GM21717 (cell line): ENCODE data around the gene DFFB.
A peak's percentile ranks its signal among the peaks of the same experiment; 100 is the strongest.
"Not testable (repeated sequence)": the region's sequence is repeated elsewhere in the genome, so short reads cannot be mapped to it uniquely, and the experiment has no call there.

ENCODE experiments used
- ATAC-seq: cut with Tn5 transposase; IDR thresholded peaks from one replicate; pipeline ENCODE4 v1.9.1; 2021; ENCODE audit warnings: mild to moderate bottlenecking, moderate library complexity; ENCODE audit not compliant: unreplicated experiment

DFFB gene, protein sequence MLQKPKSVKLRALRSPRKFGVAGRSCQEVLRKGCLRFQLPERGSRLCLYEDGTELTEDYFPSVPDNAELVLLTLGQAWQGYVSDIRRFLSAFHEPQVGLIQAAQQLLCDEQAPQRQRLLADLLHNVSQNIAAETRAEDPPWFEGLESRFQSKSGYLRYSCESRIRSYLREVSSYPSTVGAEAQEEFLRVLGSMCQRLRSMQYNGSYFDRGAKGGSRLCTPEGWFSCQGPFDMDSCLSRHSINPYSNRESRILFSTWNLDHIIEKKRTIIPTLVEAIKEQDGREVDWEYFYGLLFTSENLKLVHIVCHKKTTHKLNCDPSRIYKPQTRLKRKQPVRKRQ

DNA sequence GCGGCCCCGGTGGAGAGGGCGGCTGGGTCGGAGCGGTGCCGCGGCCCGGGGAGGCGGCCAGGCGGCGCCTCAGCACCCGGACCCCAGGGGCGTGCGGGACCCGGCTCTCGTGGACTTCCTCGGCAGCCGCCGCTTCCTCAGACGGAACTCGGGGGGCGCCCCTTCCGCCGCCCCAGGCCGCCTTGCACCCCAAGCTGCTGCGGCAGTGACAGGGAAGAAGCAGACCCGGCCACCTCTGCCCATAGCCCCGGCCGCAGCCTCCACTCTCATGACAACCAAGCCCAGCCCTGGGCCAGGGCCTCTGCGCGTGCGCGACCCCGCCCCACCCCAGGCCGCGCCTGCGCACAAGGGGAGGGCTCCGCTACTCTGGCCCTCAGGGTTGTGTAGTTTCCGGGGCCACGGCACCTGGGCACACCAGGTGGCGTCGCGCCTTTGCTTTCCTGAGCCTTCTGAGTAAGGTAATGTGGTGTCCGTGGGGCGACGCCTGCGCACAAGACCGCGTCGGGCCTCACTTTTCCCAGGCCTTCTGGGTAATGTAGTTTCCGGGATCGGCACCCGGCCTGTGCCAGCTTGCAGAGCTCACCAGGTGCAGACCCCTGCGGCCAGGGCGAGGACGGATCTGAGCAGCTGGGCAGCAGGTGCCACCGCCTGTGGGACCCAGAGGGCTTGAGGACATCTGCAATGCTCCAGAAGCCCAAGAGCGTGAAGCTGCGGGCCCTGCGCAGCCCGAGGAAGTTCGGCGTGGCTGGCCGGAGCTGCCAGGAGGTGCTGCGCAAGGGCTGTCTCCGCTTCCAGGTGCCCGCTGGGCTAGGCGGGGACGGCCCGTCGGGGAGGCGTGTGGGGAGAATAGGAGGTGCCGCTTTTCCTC lies at the start of gene DFFB, which contains the start of gene CEP104:
TSS of gene DFFB (plus strand) at position 554 of the 868 bp plus-strand sequence. CDS start at position 682, 128 bp downstream.
TSS of gene CEP104 (minus strand) at position 289 of the 868 bp plus-strand sequence. CDS start 4,804 bp downstream, outside the sequence.
- peak; percentile 93 for ATAC-seq

DNA sequence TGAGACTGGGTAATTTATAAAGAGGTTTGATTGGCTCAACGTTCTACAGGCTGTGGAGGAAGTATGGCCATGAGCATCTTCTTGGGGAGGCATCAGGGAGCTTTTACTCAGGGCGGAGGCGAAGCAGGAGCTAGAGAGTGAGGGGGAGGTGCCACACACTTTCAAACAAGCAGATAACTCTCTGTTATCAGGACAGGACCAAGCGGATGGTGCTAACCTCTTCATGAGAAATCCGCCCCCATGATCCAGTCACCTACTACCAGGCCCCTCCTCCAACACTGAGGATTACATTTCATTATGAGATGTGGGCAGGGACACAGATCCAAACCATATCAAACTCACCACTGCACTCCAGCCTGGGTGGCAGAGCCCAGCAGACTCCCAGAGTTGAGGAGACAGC lies 49.5 kb upstream of the DFFB start:
- ATAC-seq, result no peak

DNA sequence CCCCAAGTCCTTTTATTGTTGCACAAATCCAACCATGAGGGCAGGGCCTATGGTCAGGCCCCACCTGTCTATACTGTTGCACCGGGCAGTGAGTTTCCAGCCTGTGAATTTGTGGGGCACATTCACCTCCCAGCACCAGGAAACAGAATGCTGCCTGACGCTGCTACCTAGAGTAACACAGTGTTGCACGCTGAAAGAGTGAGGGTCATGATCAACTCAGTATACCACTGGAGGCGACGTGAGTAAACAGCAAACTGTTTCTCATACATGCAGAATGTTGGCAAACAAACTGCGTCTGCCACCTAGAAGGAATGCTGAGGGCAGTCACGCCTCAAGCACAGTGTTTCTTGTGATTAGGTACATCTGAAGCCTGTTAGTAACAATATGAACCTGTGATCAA lies 47.6 kb upstream of the DFFB start:
- no peak for ATAC-seq

DNA sequence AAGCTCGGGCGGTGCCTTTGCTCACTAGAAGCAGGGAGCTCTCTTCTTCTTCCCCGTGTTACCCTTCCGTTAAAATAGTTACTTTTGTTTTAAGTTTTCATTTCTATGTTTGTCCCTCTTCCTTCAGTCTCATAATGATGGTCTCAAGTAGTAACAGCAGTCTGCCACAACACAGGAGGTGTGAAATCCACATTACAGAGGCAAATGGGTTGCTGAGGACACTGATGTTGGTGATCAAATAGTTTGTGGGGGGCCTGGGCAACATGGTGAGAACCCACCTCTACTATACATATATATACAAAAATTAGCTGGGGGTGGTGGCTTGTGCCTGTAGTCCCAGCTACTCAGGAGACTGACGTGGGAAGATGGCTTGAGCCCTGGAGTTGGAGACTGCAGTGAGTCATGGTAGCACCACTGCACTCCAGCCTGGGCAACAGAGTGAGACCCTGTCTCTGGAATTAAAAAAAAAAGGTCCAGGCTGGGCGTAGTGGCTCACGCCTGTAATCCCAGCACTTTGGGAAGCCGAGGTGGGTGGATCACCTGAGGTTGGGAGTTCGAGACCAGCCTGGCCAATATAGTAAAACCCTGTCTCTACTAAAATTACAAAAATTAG lies 47.0 kb upstream of the DFFB start:
- ATAC-seq, result not testable (repeated sequence)

DNA sequence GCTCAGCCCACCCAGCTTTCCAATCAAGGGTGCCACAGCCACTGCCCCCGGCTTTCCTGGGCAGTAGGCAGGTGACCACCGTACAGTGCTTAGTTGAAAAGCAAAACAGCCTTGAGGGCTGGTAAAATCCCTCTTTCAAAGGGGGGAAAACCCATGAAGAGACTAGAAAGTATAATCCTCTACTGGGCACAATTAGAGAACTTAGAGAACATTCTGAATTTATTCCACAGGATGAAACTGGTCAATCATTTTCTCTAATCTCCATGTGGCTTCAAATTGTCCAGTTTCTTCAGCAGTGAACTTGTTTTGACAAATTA lies 45.7 kb upstream of the DFFB start:
- ATAC-seq, result no peak

DNA sequence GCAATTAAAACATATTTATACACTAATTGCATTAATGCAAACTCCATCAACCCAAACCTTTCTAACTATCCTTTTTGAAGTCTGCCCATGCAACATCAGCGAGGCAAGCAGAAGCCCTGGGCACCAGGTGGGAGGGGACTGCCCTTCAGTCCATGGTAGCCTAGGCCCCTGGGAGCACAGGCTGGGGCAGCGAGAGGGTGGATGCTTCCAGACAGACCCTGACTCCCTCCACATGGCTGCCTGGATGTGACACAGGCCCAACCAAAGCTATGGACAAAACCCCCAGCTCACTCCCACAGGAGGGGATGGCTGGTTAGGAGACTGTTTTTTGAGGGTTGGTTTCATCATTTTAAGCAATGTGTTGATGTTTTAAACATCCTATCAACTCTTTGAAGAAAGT lies 43.2 kb upstream of the DFFB start:
- ATAC-seq, result no peak

DNA sequence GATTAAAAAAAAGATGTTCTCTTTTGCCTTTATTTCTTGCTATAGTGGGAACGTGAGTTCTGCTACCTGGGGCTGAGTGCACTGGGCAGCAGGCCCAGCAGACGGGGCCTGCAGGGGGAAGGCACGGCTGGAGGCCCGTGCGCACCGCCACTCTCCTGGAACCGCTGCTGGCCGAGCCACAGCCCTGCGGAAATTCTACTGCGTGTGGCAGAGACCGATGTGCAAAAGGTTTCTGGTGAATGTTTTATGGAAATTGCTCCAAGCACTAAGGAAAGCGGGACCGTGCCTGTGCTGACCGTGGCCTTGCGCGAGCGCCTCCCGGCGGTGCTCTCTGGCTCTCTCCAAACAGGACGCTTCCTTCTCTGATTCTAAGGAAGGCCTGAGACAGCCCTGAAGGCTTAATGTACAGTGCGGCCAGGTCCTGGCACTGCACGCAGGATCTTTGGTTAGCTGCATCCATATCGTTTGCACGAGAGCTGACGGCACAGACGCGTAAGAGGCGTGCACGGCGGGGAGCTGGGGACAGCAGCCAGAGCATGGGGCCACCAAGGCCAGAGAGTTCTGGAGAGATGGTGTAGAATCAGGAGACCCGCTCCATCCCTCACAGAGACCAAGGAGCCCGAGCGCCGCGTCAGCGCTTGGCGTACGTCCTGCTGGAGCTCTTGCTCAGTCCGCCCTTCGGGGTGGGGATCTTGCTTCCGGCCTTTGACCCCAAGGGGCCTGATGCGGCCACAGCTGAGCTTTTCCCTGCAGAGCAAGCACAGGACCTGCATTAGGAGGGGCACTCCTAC lies 42.3 kb upstream of the DFFB start:
- ATAC-seq, result no peak

DNA sequence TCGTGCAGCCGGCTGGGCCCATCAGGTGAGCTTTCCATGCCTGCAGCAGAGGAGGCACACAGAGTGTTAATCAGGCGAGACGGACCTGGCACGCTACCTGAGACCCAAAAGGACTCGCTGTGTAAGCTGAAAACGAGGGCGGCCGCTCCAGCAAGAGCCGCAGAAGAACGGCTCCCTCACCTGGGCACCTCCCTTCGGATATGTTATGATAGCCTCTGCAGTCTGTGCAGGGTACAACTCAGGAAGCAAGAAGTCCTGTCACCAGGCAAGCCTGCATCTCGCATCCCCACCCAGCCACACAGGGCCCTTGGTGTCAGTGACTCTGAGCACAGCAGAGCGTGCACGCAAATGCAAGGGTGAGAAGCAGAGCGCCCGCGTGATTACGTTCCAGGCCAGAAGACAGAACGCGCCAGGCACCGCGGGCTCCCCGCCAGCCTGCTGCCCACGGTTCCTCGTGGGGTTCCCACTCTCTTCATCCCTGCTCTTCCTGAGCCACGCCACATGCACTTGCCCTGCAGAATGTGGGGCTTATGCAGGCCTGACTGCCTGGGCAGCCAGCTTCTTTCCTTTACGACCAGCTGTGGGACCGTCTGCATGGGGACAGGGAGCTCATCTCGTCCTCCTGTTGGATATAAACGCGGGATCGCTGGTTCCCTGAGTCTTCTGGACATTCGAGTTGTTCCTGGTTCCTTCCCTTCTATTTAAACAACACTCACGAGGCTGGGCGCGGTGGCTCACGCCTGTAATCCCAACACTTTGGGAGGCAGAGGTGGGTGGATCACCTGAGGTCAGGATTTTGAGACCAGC lies 40.7 kb upstream of the DFFB start:
- no peak for ATAC-seq

DNA sequence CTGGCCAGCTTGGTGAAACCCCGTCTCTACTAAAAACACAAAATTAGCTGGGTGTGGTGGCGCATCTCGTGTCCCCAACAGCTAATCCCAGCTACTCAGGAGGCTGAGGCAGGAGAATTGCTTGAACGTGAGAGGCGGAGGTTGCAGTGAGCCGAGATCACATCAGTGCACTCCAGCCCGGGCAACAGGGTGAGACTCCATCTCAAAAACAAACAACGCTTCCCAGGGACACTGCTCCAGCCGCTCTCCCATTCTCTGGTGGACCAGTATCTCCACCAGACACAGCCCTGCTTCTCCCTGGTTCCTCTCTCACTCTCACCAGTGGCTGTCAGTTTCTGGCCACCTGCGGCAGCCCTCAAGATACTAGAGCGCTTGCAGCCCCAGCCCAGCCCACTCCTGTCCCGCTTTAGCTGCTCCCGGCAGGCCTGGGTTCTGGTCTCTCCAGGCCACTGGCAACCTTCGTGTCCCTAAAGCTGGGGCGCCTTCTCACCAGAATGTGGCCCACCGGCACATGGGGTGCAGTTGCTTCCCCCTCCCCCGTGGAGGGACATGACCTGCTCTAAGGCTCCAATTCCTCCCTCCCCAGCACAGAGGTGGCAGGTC lies 40.0 kb upstream of the DFFB start:
- ATAC-seq, result no peak

DNA sequence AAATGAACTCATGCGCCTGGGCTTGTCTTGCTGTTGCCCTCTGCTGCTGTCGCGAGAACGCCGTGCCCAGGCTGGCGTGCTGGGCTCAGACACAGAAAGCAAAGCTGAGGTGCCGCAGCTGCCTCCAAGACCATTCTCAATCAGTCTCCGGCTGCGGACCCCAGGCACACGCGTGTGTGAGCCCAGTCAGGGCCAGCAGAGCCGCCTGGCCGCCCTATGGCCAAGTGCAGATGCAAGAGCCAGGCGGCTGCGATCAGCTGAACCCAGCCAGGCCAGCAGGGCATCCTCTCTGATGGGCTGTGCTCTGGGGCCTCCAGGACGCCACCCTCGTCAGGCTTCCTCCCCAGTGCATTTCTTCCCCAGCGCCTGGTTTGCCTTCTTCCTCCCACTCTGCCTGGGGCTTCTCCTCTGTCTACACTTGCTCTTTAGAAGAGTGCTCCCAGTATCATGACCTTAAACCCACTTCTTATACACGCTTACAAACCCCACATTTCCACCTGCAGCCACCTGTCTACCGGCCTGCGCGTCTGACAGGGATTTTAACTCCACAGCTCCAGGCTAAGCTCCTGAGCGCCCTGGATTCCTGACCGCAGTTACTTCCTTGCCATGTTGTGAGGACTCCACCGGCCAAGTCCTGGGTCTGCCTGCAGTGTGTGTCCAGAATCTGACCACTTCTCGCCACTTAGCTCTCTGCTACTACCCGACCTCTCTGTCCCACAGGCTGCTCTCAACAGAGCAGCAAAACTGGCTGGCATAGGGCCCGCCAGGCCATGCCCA lies 39.3 kb upstream of the DFFB start:
- no peak for ATAC-seq

DNA sequence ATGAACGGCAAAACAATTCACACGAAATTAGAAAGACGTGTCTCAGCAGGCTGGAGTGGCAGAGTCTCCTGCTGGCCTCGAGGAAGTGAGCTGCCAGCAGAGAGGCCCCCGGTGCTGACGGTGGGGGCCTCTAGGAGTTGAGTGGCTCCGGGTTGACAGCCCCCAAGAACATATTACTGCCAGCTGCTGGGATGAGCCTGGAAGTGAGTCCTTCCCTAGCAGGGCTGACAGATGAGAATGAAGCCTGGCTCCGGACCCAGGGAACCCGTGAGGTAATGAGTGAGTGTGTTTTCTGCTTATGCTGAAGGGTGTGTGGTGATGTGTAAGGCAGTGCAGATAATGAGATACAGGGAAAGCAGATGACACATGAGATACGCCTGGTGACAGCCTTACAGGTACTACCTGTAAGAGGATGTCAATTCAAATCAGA lies 37.5 kb upstream of the DFFB start:
- no peak for ATAC-seq

DNA sequence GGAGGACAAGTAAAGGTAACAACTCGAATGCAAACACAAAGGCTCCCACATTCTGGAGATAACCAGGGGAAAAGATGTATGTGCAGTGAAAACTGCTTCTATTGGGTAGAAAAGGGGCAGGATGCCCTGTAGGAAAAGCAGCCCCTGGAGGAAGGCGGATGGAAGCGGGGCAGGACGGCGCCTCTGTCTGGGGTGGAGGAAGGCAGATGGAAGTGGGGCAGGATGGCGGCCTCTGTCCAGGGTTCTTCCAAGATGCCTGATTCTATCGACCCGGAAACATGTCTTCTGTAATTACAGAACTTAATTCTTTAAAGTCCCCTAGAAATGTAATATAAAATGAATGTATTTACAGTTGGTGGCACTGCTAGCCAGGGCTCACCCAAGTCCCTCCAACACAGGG lies 37.0 kb upstream of the DFFB start:
- no peak for ATAC-seq

DNA sequence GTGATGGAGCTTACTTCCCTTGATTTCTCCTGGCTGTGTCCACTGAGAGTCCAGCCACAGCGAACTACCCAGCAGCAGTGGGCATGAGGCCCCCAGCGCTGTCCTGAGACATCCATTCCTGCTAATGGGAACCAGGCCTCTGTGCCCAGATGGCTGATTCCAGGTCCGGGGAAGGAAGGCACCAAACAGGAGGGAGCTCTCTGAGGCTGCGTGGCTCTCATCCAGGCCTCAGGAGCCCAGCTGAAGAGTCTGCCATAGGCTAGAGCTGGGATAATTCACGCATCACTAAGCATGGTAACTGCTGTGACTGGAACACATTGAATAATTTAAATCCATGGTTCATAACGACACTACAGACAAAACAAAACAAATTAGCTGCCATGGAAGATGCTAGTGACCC lies 36.3 kb upstream of the DFFB start:
- ATAC-seq, result no peak

DNA sequence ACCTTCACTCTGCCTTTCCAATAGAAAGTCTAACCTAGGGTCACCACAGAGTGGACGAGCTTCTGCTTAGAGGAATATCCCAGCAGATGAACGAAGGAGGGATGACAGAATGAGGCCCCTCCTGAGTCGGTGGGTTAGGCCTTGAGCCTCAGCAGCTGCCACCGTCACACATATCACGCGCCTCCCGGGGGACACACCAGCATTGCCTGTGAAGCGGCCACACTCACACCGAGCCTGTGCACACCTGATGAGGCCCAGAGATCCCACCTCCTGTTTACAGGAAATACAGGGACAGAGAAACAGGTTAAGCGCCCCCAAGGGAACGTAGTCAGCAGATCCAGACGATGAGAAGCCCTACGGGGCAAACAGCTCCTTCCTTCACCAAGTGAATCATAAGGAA lies 35.8 kb upstream of the DFFB start:
- ATAC-seq, result no peak

DNA sequence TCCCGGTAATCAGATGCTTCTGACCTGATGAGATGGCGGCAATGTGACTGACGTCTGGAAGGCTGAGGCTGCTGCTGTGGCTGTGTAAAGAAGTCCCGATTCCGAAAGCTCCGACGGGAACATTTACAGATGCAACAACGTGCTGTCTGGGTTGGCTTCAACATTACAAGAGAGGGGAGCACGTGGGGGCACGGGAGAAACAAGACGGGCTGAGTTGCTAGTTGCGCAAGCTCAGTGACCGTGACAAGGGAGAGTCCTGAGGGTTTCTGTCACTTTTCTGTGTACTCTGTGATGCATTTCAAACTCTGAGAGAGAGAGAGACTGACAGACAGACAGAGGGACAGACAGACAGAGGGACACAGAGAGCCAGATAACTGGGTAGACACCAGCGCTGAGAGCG lies 35.4 kb upstream of the DFFB start:
- no peak for ATAC-seq

DNA sequence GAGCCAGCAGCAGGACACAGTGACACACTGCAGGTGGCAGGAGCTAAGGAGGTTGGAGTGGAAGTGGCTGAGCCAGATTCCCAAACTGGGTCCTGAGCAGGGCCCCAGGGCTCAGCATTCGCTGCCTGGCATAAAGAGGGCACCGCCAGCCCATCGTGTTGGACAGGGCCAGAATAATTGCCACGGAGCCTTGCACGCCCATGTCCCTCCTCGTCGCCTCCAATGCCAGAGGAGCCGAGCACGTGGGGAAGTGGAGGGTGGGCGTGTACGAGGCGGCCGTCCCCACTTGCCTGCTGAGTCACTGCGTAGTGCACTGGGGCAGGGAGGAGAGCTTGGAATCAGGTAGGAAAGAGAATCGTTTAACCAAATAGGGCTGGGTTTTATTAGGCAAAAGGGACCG lies 34.9 kb upstream of the DFFB start:
- ATAC-seq, result no peak

DNA sequence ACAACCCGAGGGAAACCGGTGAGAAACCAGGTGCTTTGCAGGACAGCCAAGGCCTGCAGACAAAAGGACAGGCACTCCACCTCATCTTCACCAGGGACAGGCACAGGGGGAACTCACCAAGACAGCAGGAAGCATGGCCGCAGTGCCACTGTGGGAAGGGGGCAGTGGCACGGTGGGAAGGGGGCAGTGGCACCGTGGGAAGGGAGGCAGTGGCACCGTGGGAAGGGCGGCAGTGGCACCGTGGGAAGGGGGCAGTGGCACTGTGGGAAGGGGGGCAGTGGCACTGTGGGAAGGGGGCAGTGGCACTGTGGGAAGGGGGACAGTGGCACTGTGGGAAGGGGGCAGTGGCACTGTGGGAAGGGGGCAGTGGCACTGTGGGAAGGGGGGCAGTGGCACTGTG lies 32.6 kb upstream of the DFFB start:
- no peak for ATAC-seq

DNA sequence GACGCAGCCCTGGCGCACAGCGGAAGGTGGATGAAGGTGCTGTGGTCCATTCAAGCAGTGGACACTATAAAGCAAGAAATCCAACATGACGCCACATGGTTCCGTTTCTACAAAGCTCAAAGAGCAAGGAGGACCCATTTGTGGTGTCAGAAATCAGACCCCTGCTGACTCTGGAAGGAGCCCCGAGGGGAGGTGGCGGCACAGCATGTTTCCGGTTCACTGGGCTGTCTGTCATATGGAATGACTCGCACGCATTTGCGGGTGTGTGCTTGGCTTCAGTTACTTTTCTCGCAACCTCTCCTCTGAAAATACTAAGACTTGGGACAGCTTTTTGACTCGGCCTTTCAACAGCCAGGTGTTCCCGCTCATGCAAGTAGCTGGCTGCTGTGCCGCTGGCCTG lies 31.9 kb upstream of the DFFB start:
- no peak for ATAC-seq

DNA sequence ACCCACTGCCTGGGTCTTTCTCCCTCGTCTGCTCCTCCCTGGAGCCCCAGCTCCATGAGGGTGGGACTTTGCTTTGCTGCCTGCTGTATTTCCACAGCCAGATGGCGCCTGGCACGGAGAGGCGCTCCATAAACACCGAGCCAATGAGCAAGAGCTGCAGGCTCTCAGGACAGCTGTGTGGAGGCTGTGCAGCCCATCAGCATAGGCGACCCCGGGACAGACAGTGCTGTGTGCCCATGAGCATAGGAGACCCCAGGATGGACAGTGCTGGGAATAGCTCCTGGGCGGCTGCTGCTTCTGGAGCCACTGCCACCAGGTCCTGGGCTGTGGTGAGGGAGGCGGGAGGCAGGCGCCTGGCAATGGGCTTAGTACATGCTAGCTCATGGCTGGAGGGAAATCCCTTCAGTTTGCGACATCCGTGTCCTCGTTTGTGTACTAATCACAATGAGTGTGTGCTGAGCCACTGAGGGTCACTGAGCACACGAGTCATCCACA lies 29.4 kb upstream of the DFFB start:
- ATAC-seq, result no peak
